IPS-15b (cell line): ENCODE data around the gene C11orf42.

Experiments used
- H3K27me3 ChIP-seq: one replicate; pipeline ENCODE4 v1.6.1; 2013; ENCODE audit warnings: low read length; ENCODE audit not compliant: control insufficient read depth, insufficient read depth
- H3K36me3 ChIP-seq: one replicate; pipeline ENCODE4 v1.6.1; 2013; ENCODE audit warnings: low read length; ENCODE audit not compliant: control insufficient read depth, insufficient read depth
- H3K4me1 ChIP-seq: one replicate; pipeline ENCODE4 v1.6.1; 2013; ENCODE audit warnings: mild to moderate bottlenecking, low read length; ENCODE audit not compliant: control insufficient read depth, insufficient read depth
- H3K4me3 ChIP-seq: one replicate; pipeline ENCODE4 v1.5.1; 2013; ENCODE audit warnings: low read depth, low read length
- H3K9ac ChIP-seq: one replicate; pipeline ENCODE4 v1.6.1; 2013; ENCODE audit warnings: low read depth, mild to moderate bottlenecking, low read length
- H3K9me3 ChIP-seq: one replicate; pipeline ENCODE4 v1.6.1; 2013; ENCODE audit warnings: mild to moderate bottlenecking, low read length; ENCODE audit not compliant: control insufficient read depth, insufficient read depth

Gene C11orf42

DNA sequence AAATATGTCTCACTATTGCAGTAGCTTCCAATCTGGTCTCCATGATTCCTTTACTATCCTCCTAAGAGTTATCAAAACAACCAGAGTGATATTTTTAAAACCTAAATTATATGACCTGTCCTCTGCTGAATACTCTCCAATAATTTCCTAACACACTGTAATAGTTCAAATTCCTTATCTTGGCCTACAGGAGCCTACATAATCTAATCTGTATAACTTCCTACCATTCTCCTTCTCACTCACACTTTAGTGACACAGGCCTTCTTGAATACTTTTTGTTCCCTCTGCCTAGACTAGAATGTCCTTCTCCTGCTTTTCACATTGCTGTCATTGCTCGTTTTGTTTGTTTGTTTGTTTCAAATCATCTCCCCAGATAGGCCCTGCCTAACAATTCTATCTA lies 19.7 kb downstream of the C11orf42 start:
- Histone ChIP-seq H3K9ac (no peak overlapping the region), H3K9me3 (no peaks in the 10 kb centered on the region), H3K4me1 (no peaks in the 10 kb centered on the region), H3K27me3 (no peaks in the 10 kb centered on the region), H3K36me3 (peaks cover 19% of the 10 kb centered on the region), H3K4me3 (no peak overlapping the region)

DNA sequence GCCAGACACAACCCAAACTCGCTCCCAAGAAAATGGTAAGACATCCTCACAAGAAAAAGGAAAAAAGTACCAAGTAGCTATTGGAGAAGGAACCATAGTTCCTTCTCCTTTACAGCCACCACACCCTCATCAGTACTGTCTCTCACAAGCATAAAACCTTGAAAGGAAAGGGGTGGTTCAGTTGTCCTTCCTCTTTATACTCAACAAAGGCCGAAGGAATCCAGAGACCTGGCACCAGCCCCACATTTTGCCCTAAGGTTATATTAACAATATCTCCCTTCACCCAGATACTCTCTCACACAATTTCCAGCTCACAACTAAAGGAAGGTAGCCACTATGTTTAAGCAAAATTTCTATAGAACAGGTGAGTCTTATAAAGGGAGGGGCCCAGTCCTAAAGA lies 20.5 kb downstream of the C11orf42 start:
- Histone ChIP-seq H3K27me3 (no peaks in the 10 kb centered on the region), H3K9me3 (no peaks in the 10 kb centered on the region), H3K9ac (no peak overlapping the region), H3K4me3 (no peak overlapping the region), H3K36me3 (peaks cover 19% of the 10 kb centered on the region), H3K4me1 (no peaks in the 10 kb centered on the region)

DNA sequence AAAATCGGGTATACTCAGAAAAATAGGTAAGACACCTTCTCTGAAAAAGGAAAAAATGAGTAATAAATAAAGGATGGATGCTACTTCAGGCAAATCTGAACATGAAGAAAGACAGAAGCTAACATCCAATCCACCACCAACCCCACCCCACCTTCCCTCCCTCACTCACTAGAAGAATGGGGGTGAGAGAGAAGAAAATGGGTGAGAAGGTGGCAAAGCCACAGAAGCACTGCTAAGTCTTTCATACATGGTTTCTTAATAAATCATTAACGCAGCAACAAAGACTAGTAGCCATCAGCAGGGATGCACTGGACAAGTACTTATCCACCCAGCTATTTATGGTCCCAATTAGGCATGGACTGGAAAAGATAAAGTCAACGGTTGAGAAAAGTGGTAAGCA lies 23.2 kb downstream of the C11orf42 start:
- Histone ChIP-seq H3K36me3 (peaks cover 8% of the 10 kb centered on the region), H3K4me3 (no peak overlapping the region), H3K27me3 (no peaks in the 10 kb centered on the region), H3K4me1 (no peaks in the 10 kb centered on the region), H3K9me3 (no peaks in the 10 kb centered on the region), H3K9ac (no peak overlapping the region)

DNA sequence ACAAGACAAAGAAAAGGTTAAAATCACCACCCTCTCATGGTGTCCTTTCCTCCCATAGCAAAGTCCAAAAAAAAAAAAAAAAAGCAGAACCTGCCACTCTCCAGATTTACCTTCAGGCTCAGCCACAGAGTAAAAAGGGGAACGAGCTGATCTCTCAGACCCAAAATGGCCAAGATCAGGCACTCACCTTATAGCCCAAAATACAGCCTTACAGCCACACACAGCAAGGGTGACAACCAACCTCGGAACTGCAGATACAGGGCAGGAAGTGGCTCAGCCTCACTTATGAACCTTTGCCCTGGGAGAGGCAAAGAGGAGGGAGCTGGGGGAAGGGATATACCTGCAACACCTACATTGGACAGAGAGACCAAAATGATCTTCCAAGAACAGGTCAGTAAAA lies 24.6 kb downstream of the C11orf42 start:
- Histone ChIP-seq H3K4me3 (no peak overlapping the region), H3K27me3 (no peaks in the 10 kb centered on the region), H3K9me3 (no peaks in the 10 kb centered on the region)

DNA sequence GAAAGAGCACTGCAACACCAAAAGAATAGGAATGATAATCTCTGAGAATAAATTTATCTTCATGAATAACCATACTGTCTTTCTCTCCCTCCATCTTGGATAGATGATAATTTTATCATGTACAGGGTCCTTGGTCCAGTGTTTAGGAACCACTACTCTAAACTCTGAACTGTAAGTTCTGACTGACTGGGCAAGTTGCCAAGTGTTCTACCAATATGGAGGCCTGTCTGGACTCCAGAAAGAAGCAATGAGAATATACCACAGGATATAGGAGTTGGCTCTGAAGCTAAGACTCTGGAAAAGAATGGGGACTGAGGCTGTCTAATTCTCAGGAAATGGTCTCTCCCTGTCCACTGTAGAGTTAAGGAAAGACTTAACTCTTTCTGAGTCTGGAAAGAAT lies 27.5 kb downstream of the C11orf42 start:
- Histone ChIP-seq H3K9me3 (no peaks in the 10 kb centered on the region), H3K4me3 (no peak overlapping the region), H3K27me3 (no peaks in the 10 kb centered on the region), H3K36me3 (no peaks in the 10 kb centered on the region), H3K4me1 (no peaks in the 10 kb centered on the region), H3K9ac (no peak overlapping the region)

More for the DNA sequence above, 24.6 kb downstream of the C11orf42 start:
- Histone ChIP-seq H3K4me1 (no peaks in the 10 kb centered on the region), H3K36me3 (no peaks in the 10 kb centered on the region), H3K9ac (peak overlapping the region; percentile 26)

DNA sequence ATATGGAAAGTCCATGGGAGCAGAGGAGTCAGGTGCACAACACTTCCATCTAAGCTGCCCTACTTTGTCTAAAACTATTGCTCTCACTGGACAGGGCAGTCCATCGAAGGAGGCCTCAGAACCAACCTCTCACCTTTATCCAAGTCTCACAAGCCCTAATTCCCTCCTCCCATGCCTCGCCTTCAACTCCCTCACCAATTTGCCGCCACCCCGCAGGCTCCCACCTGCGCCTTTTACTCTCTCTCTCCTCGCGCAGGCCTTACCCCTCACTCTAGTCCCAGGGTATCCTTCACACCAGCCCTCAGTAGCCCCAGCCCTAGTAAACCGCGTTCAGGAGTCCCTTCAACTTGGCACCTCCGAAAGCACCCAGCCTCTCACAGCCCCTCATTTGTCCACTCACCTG lies 28.6 kb downstream of the C11orf42 start:
- Histone ChIP-seq H3K4me3 (peak overlapping the region; percentile 90), H3K27me3 (peaks cover under 1% of the 10 kb centered on the region), H3K9ac (peak overlapping the region; percentile 63), H3K36me3 (no peaks in the 10 kb centered on the region), H3K4me1 (no peaks in the 10 kb centered on the region), H3K9me3 (no peaks in the 10 kb centered on the region)

DNA sequence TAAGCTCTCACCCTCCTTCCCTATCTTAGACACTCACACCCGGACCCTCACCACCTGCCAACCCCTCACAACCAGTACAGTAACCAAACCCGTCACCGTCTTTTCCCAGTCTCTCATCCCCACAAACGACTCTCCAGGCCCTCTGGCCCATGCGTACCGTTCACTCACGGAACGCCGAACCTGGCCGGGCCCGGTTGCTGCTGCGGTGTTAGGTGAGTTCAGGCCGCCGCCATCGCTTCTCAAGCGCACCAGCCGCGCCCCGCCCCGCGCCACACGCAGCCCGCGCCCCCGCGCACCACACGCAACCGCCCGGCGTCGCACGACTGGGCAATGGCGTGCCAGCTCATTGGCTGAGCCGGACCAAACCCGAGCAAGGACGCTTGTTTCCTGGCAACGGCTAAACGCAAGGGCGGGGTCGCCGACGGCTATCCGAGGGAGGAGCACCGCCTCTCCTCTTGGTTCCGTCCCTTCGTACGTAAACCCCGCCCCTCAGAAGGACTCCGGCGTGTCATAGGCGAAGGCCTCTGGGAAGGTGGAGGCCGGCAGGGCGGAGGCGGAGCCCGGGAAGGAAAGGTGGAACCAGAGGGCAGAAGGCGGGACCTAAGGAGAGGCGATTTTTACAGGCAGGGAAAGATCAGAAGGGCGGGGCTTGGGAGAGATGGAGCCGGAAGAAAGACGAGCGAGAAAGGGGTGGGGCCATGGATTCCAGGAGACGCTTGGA lies 29.2 kb downstream of the C11orf42 start, which contains the start of gene FHIP1B:
Gene FHIP1B (minus strand): TSS at position 250 of the 721 bp plus-strand sequence. CDS start 10,120 bp downstream, outside the sequence.
- H3K9ac ChIP-seq = peak within 1 kb of the TSS; percentile 87
- no peaks in the 10 kb centered on the region for H3K36me3 ChIP-seq
- H3K9me3 ChIP-seq = no peaks in the 10 kb centered on the region
- H3K4me1 ChIP-seq = no peaks in the 10 kb centered on the region
- H3K27me3 ChIP-seq = peaks cover 3% of the 10 kb centered on the region
- H3K4me3 ChIP-seq = peak within 1 kb of the TSS; percentile 94

DNA sequence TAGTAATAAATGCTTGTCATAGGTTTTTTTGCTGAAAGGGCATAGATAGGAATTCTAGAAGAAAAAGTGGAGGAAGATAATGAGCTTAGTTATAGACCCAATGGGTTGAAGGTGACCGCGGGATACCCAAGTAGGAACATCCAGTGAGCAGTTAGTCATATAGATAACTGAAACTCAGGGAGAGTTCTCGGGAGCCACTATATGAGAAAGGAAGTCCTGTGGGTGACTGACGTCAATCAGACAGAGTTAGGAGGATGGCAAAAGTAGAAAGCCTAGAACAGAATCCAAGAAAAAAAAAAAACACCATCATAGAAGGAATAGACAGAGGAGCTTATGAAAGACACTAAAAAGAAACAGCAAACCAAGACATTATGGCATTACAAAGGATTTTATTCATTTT lies 31.9 kb downstream of the C11orf42 start:
- Histone ChIP-seq H3K4me3 (no peak overlapping the region), H3K36me3 (no peaks in the 10 kb centered on the region), H3K9ac (no peak overlapping the region), H3K9me3 (no peaks in the 10 kb centered on the region), H3K27me3 (peaks cover 3% of the 10 kb centered on the region), H3K4me1 (no peaks in the 10 kb centered on the region)

DNA sequence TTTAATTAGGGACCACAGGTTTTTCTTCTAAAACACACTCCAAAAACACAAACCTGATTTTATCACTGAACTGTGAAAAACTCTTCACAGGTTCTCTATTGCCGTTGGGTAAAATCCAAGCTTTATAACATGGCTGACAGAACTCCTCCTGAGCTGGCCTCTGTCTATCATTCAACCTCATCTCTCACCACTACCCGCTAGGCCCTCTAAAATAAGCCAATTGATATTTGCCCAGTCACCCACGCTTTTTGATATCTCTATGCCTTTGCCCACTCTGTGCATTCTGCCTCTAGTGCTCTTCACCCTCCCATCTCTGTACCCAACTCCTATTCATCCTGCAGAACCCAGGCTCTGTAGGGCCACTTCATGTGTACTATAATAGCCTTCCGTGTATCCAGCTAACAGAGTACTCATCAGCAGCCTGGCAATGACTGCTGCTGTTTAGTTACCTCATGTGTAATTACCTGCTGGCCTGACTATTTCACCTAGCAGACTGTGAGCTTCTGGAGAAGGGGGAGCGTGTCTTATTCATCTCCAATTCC lies 32.5 kb downstream of the C11orf42 start:
- Histone ChIP-seq H3K36me3 (no peaks in the 10 kb centered on the region), H3K27me3 (peaks cover 3% of the 10 kb centered on the region), H3K9me3 (no peaks in the 10 kb centered on the region), H3K9ac (no peak overlapping the region), H3K4me1 (peaks cover 1% of the 10 kb centered on the region), H3K4me3 (no peak overlapping the region)

DNA sequence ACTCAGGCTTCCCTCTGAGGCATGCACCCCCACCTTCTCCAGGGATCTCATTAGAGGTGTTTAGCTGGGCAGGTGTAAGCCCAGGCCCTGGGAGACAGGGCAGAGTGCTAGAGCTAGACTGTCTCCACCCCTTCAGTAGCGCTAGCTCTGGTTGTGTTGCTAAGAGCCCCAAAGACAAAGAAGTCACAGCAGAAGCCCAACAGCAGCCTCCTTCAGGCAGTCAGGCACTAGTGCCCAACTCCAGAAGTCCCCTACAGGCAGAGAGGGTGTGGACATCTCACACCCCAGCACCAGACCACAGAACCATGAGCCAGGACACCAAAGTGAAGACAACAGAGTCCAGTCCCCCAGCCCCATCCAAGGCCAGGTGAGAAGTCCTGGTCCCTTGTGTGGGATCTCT lies 33.5 kb downstream of the C11orf42 start, which contains the start of gene CNGA4:
Gene CNGA4 (plus strand): TSS at position 188 of the 400 bp plus-strand sequence. CDS start 118 bp downstream, at position 306.
- H3K4me3 ChIP-seq = no peak within 1 kb of the TSS
- H3K9ac ChIP-seq = no peak within 1 kb of the TSS

DNA sequence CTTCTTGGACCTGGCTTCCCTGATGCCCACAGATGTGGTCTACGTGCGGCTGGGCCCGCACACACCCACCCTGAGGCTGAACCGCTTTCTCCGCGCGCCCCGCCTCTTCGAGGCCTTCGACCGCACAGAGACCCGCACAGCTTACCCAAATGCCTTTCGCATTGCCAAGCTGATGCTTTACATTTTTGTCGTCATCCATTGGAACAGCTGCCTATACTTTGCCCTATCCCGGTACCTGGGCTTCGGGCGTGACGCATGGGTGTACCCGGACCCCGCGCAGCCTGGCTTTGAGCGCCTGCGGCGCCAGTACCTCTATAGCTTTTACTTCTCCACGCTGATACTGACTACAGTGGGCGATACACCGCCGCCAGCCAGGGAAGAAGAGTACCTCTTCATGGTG lies 34.8 kb downstream of the C11orf42 start:
- H3K9ac ChIP-seq = no peak overlapping the region
- no peak overlapping the region for H3K4me3 ChIP-seq
- H3K4me1 ChIP-seq = peaks cover 3% of the 10 kb centered on the region
- H3K9me3 ChIP-seq = no peaks in the 10 kb centered on the region
- peaks cover 3% of the 10 kb centered on the region for H3K27me3 ChIP-seq
- H3K36me3 ChIP-seq = no peaks in the 10 kb centered on the region

More for the DNA sequence above, 33.5 kb downstream of the C11orf42 start, which contains the start of gene CNGA4:
- H3K36me3 ChIP-seq = no peaks in the 10 kb centered on the region
- peaks cover 3% of the 10 kb centered on the region for H3K27me3 ChIP-seq
- peaks cover 3% of the 10 kb centered on the region for H3K4me1 ChIP-seq
- no peaks in the 10 kb centered on the region for H3K9me3 ChIP-seq

DNA sequence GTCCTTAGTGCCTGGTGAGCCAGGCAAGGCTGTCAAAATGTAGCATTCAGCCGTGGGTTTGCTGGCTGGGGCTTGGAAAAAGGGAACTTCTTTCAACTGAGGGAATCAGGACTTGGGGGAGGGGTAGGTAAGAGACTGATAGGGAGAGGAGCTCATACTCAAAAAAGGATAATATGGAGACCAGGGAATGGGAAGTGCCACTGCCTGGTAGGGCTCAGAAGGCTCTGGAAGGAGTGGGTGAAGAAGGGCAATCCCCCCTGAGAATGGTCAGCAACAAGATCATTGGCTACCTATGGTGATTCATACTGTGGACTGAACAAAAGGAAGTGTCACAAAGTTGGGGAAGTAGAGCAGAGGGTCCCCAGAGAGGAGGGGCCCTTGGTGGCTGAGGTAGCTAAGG lies 35.4 kb downstream of the C11orf42 start:
- H3K27me3 ChIP-seq = peaks cover 3% of the 10 kb centered on the region
- H3K36me3 ChIP-seq = no peaks in the 10 kb centered on the region
- H3K9ac ChIP-seq = no peak overlapping the region
- no peaks in the 10 kb centered on the region for H3K9me3 ChIP-seq
- H3K4me1 ChIP-seq = peaks cover 3% of the 10 kb centered on the region
- no peak overlapping the region for H3K4me3 ChIP-seq
